Measurements from ENCODE around the gene HDDC3. TPM values are rescaled to one million over a fixed set of nuclear protein-coding genes. Genes with fewer than 3 reads are reported as not detected.

Gene HDDC3, protein sequence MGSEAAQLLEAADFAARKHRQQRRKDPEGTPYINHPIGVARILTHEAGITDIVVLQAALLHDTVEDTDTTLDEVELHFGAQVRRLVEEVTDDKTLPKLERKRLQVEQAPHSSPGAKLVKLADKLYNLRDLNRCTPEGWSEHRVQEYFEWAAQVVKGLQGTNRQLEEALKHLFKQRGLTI
- total RNA-seq (10 to 100 TPM; 12.8 to 25.9 (median 18.0) TPM), polyA plus RNA-seq (10 to 100 TPM; 23.9 to 34.5 (median 31.0) TPM)
- long read RNA-seq, donor 1, transcript HDDC3-202 (4 exons, 1,880 nt): major isoform, 5 of 6 reads
- long read RNA-seq, donor 1, partial matches to known transcripts: 0 of 6 reads
- long read RNA-seq, donor 1, other reads (novel, unspliced or antisense): 0 of 6 reads
- long read RNA-seq, donor 2, full-length matches to known transcripts: 14 of 14 reads
- long read RNA-seq, donor 2, partial matches to known transcripts: 0 of 14 reads
- long read RNA-seq, donor 2, other reads (novel, unspliced or antisense): 0 of 14 reads

DNA sequence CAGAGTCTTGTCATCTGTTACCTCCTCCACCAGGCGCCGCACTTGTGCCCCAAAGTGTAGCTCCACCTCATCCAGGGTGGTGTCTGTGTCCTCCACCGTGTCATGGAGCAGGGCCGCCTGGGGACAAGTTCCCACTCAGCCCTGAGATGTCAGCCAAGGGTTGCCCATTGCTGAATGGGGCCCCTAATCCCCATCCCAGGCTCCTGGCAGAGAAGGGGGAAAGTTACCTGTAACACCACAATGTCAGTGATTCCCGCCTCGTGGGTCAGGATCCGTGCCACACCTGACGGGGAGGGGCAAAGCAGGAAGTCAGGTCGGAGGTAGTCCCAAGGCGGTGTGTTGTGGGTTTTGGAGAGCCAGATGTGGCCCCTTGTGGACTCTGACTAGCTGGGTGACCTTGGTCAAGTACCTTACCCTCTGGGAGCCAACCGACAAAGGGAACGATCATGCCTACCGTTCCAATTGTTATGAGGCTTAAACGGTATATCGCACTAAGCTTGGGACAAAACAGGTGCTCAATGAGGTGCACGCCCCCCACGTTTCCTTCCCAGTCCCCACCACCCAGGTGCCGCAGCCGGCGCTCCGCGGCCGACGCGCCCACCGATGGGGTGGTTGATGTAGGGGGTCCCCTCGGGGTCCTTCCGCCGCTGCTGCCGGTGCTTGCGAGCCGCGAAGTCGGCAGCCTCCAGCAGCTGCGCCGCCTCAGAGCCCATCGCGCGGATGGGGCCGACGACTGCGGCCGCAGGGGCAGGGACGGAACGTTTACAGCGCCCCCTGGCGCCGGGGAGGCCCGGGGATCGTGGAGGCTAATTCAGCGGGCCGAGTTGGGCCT, at the start of gene HDDC3:
Gene HDDC3 (minus strand): TSS at position 722 of the 832 bp plus-strand sequence. CDS start 9 bp downstream, at position 713.
- Histone ChIP-seq H3K36me3 (peaks cover 0 to 8% (median 0%) of the 10 kb centered on the region in 6 donors), H3K27me3 (replicated peaks in 1 of 7) (no peaks in the 10 kb centered on the region), H3K27ac (peak within 1 kb of the TSS; percentile 95 to 99 (median 98)), H3K4me3 (peak within 1 kb of the TSS; percentile 72 to 83 (median 76)), H3K9me3 (no peaks in the 10 kb centered on the region), H3K4me1 (peaks cover 43 to 91% (median 79%) of the 10 kb centered on the region in 6 donors)
- TF ChIP-seq POLR2AphosphoS5 (IDR thresholded peaks at IDR 0.05) (peak; percentile 93 to 96 (median 94)), POLR2A (IDR thresholded peaks at IDR 0.05) (peak; percentile 15 to 44 (median 22))
- TF ChIP-seq, protein P1, sequence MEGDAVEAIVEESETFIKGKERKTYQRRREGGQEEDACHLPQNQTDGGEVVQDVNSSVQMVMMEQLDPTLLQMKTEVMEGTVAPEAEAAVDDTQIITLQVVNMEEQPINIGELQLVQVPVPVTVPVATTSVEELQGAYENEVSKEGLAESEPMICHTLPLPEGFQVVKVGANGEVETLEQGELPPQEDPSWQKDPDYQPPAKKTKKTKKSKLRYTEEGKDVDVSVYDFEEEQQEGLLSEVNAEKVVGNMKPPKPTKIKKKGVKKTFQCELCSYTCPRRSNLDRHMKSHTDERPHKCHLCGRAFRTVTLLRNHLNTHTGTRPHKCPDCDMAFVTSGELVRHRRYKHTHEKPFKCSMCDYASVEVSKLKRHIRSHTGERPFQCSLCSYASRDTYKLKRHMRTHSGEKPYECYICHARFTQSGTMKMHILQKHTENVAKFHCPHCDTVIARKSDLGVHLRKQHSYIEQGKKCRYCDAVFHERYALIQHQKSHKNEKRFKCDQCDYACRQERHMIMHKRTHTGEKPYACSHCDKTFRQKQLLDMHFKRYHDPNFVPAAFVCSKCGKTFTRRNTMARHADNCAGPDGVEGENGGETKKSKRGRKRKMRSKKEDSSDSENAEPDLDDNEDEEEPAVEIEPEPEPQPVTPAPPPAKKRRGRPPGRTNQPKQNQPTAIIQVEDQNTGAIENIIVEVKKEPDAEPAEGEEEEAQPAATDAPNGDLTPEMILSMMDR (IDR thresholded peaks at IDR 0.05 in 8 of 11, conservative IDR thresholded peaks at IDR 0.05 in 3 of 11): peak; percentile 92 to 99 (median 98)
- peak; percentile 98 for DNase-seq
- intact Hi-C loops (cut with DNase I; ENCODE audit: low total_unique reads): no loop called here
- WGBS, 5 donors: 0 to 2% (median 1%) methylated on average over 35 to 52 of the region's 52 CpGs

GRCh38 chr15:90982135-90982534, 49.8 kb upstream of the HDDC3 start:
- TF ChIP-seq POLR2A (IDR thresholded peaks at IDR 0.05) (no peak), POLR2AphosphoS5 (IDR thresholded peaks at IDR 0.05) (no peak)
- TF ChIP-seq, protein P1 (IDR thresholded peaks at IDR 0.05 in 8 of 11, conservative IDR thresholded peaks at IDR 0.05 in 3 of 11): no peak
- Histone ChIP-seq H3K9me3 (no peaks in the 10 kb centered on the region), H3K4me3 (no peak overlapping the region), H3K36me3 (peaks cover 0 to 70% (median 0%) of the 10 kb centered on the region in 6 donors), H3K27ac (peak overlapping the region in 2 of 8 donors; percentile 13 to 51), H3K27me3 (replicated peaks in 1 of 7) (no peaks in the 10 kb centered on the region), H3K4me1 (peaks cover 0 to 24% (median 1%) of the 10 kb centered on the region in 6 donors)
- intact Hi-C loops (cut with DNase I; ENCODE audit: low total_unique reads): no loop called here
- WGBS, 5 donors: 82 to 90% (median 84%) methylated on average over 5 of the region's 5 CpGs
- DNase-seq: no peak

DNA sequence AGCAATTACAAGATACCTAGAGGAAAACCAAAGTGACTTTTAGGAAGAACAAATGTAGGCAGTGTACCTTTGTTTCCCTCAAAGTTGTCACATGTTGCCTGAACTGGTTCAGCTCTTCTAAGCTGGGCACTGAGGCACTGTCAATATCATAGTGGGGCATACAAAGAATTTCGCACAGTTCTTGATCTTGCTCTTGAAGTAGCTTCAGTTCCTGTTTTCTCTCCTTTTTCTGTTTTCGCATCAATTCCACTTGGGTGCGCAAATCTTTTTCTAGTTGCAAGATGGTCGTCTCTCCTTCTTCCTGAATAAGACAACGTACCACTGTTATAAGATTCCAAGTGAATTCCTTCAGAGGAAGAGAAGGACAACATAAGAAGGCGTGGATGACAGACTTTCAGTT, 49.3 kb upstream of the HDDC3 start:
- H3K27ac ChIP-seq: peak overlapping the region in 3 of 8 donors; percentile 13 to 51 (median 22)
- no peak overlapping the region for H3K4me3 ChIP-seq
- no peak for DNase-seq
- 70 to 84% (median 75%) methylated on average over 6 of the region's 6 CpGs for WGBS, 5 donors
- H3K36me3 ChIP-seq: peaks cover 0 to 74% (median 0%) of the 10 kb centered on the region in 6 donors
- TF ChIP-seq POLR2A (IDR thresholded peaks at IDR 0.05): no peak
- TF ChIP-seq POLR2AphosphoS5 (IDR thresholded peaks at IDR 0.05): no peak
- TF ChIP-seq, protein P1 (IDR thresholded peaks at IDR 0.05 in 8 of 11, conservative IDR thresholded peaks at IDR 0.05 in 3 of 11): no peak
- no peaks in the 10 kb centered on the region for H3K9me3 ChIP-seq
- intact Hi-C loops (cut with DNase I; ENCODE audit: low total_unique reads): no loop called here
- H3K27me3 ChIP-seq (replicated peaks in 1 of 7): no peaks in the 10 kb centered on the region
- peaks cover 0 to 19% (median 1%) of the 10 kb centered on the region in 6 donors for H3K4me1 ChIP-seq
